ENCODE results near the gene FZD8.

DNA sequence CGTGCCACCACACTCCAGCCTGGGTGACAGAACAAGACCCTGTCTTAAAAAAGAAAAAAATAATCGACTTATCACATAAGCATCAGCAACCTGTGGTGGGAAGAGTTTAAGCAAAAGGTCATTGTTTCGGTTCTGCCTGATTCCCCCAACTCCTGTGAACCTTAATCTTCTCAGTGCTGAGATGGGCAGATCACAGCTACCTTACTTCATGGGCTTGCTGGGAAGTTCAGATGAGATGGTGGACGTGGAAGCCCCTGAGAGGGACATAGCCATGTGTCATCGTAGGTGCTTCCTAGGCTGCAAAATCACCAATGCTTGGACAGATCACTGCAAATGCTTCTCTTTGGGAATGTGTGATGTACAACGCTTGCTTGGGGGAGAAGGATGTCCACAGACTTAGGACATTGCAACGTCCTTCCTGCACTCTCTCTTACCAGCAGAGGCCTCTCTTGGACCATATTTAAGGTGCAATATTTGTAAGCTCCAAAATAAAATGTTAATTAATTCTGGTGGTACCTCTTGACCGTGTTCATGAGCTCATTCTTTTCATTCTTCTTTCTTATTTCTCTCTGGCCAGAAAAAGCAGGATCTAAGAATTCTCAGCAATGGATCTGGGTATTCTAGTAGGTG is 28.4 kb downstream of the FZD8 start:
- TF ChIP-seq, protein P1, sequence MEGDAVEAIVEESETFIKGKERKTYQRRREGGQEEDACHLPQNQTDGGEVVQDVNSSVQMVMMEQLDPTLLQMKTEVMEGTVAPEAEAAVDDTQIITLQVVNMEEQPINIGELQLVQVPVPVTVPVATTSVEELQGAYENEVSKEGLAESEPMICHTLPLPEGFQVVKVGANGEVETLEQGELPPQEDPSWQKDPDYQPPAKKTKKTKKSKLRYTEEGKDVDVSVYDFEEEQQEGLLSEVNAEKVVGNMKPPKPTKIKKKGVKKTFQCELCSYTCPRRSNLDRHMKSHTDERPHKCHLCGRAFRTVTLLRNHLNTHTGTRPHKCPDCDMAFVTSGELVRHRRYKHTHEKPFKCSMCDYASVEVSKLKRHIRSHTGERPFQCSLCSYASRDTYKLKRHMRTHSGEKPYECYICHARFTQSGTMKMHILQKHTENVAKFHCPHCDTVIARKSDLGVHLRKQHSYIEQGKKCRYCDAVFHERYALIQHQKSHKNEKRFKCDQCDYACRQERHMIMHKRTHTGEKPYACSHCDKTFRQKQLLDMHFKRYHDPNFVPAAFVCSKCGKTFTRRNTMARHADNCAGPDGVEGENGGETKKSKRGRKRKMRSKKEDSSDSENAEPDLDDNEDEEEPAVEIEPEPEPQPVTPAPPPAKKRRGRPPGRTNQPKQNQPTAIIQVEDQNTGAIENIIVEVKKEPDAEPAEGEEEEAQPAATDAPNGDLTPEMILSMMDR (IDR thresholded peaks at IDR 0.05; ENCODE audit: insufficient read depth, low read depth, low read length): peak; percentile 56
- no peak for TF ChIP-seq EZH2 (IDR thresholded peaks at IDR 0.05; ENCODE audit: insufficient read depth, low read length)
